Progenitor cell of endocrine pancreas (in vitro differentiated cells): ENCODE data around the gene B3GAT1. TPM values are rescaled to one million over a fixed set of nuclear protein-coding genes. Genes with fewer than 3 reads are reported as not detected.

ENCODE experiments used
- DNase-seq: peaks from one replicate; pipeline ENCODE4 v3.0.0; 2021; ENCODE audit warnings: low spot score; ENCODE audit not compliant: unreplicated experiment
- H3K27ac Mint-ChIP-seq: 2 replicates; pipeline ENCODE4 v1.8.0; 2021; ENCODE audit warnings: mild to moderate bottlenecking, moderate library complexity, mixed read lengths
- H3K27me3 Mint-ChIP-seq: 2 replicates; pipeline ENCODE4 v1.8.0; 2021; ENCODE audit warnings: mixed read lengths
- H3K36me3 Mint-ChIP-seq: 2 replicates; pipeline ENCODE4 v1.8.0; 2022; ENCODE audit warnings: mixed read lengths; ENCODE audit not compliant: insufficient read depth
- H3K4me1 Mint-ChIP-seq: 2 replicates; pipeline ENCODE4 v1.8.0; 2021; ENCODE audit warnings: low read depth, mixed read lengths
- H3K4me3 Mint-ChIP-seq: 2 replicates; pipeline ENCODE4 v1.8.0; 2021; ENCODE audit warnings: low read depth, mild to moderate bottlenecking, moderate library complexity, mixed read lengths
- H3K9me3 Mint-ChIP-seq: 2 replicates; pipeline ENCODE4 v1.8.0; 2021; ENCODE audit warnings: low read depth, mixed read lengths
- CTCF ChIP-seq: fragments of 200-600 bp; sonication (generic); IDR thresholded peaks from one replicate; pipeline ENCODE4 v1.5.0; 2021; ENCODE audit warnings: antibody characterized with exemption, mild to moderate bottlenecking; ENCODE audit not compliant: unreplicated experiment
- total RNA-seq: library from RNA; stranded (reverse); gene quantifications from 2 replicates; pipeline ENCODE4 v1.2.1, GENCODE V29; 2021

Gene B3GAT1
- total RNA-seq, 1 donor from 2014 or later, result 5.1 TPM

- peaks cover 4% of the 10 kb centered on the region for H3K27me3 Mint-ChIP-seq
- no peak overlapping the region for H3K27ac Mint-ChIP-seq
- no peaks in the 10 kb centered on the region for H3K36me3 Mint-ChIP-seq
- no peaks in the 10 kb centered on the region for H3K9me3 Mint-ChIP-seq
- no peak for TF ChIP-seq CTCF
- DNase-seq, result no peak
- H3K4me1 Mint-ChIP-seq, result no peaks in the 10 kb centered on the region
- no peak overlapping the region for H3K4me3 Mint-ChIP-seq
Measured at GRCh38 chr11:134343646-134344045, 68.4 kb downstream of the B3GAT1 start.

GRCh38 chr11:134342572-134343340 lies 69.3 kb downstream of the B3GAT1 start:
- DNase-seq, result no peak
- Mint-ChIP-seq H3K36me3 (no peaks in the 10 kb centered on the region), H3K4me1 (no peaks in the 10 kb centered on the region), H3K27ac (no peak overlapping the region), H3K9me3 (no peaks in the 10 kb centered on the region), H3K27me3 (peaks cover 4% of the 10 kb centered on the region), H3K4me3 (no peak overlapping the region)
- no peak for TF ChIP-seq CTCF

- Mint-ChIP-seq H3K9me3 (no peaks in the 10 kb centered on the region), H3K36me3 (no peaks in the 10 kb centered on the region), H3K27me3 (peaks cover 4% of the 10 kb centered on the region), H3K4me1 (no peaks in the 10 kb centered on the region), H3K27ac (no peak overlapping the region), H3K4me3 (no peak overlapping the region)
- DNase-seq, result no peak
- no peak for TF ChIP-seq CTCF
Measured at GRCh38 chr11:134341805-134342571, 70.1 kb downstream of the B3GAT1 start.

- Mint-ChIP-seq H3K27me3 (peaks cover 4% of the 10 kb centered on the region), H3K4me1 (no peaks in the 10 kb centered on the region), H3K36me3 (no peaks in the 10 kb centered on the region), H3K4me3 (no peak overlapping the region), H3K9me3 (no peaks in the 10 kb centered on the region), H3K27ac (no peak overlapping the region)
- no peak for DNase-seq
- TF ChIP-seq CTCF, result no peak
Measured at GRCh38 chr11:134340354-134340964, 71.6 kb downstream of the B3GAT1 start.

- H3K4me3 Mint-ChIP-seq, result no peak overlapping the region
Measured at GRCh38 chr11:134339756-134340155, 72.3 kb downstream of the B3GAT1 start.

More at GRCh38 chr11:134339756-134340155, 72.3 kb downstream of the B3GAT1 start:
- H3K27me3 Mint-ChIP-seq, result peaks cover 11% of the 10 kb centered on the region
- no peak overlapping the region for H3K27ac Mint-ChIP-seq
- H3K9me3 Mint-ChIP-seq, result no peaks in the 10 kb centered on the region
- DNase-seq, result no peak
- no peaks in the 10 kb centered on the region for H3K36me3 Mint-ChIP-seq
- H3K4me1 Mint-ChIP-seq, result no peaks in the 10 kb centered on the region
- no peak for TF ChIP-seq CTCF
